Lower leg skin (tissue), 4 donors: ENCODE results near the gene MAL. TPM values are rescaled to one million over a fixed set of nuclear protein-coding genes. Genes with fewer than 3 reads are reported as not detected.

ENCODE experiments used
- DNase-seq, 2 donors: peaks; one replicate each; pipeline ENCODE4 v3.0.0-alpha.2; 2019; ENCODE audit warnings: low spot score in 2 of 2
- H3K4me3 ChIP-seq: fragments of 200-600 bp; sonication (generic); 2 replicates; pipeline ENCODE4 v1.5.1; 2017; ENCODE audit warnings: mild to moderate bottlenecking, low read depth; ENCODE audit not compliant: poor library complexity, severe bottlenecking
- CTCF ChIP-seq, 3 donors: fragments of 450-650 bp; IDR thresholded peaks; one replicate each; pipeline ENCODE4 v1.5.1; 2016; ENCODE audit warnings: antibody characterized with exemption in 3 of 3, mild to moderate bottlenecking in 3 of 3, moderate library complexity in 2 of 3
- POLR2A ChIP-seq, 2 donors: fragments of 450-650 bp; IDR thresholded peaks; one replicate each; pipeline ENCODE4 v1.6.1; 2016 to 2017; ENCODE audit warnings: antibody characterized with exemption in 2 of 2, mild to moderate bottlenecking in 1 of 2, moderate library complexity in 1 of 2
- WGBS, 2 donors: methylation state at CpG; one replicate each; pipeline ENCODE4 v1.1.5; 2018; 5-methylcytosine and 5-hydroxymethylcytosine counted together
- intact Hi-C: fragments of 100-400 bp; cut with DNase I; formaldehyde crosslinking; loops from one replicate; pipeline ENCODE4 v1.15.0; 2023; ENCODE audit warnings: low total_unique reads
- total RNA-seq, 4 donors: library from RNA; depleted of rRNA; stranded (reverse); fragments of >200 nt; gene quantifications; one replicate each; pipeline ENCODE4 v1.1.0, GENCODE V29; 2016

Gene MAL
- total RNA-seq, 4 donors from 2014 or later = 5.7 to 24.8 (median 9.4) TPM

GRCh38 chr2:95010126-95010525, 15.4 kb upstream of the MAL start:
- WGBS, 2 donors = 54 to 66% methylated on average over 10 of the region's 10 CpGs

GRCh38 chr2:95010718-95011117, 14.8 kb upstream of the MAL start:
- 88 to 97% methylated on average over 9 of the region's 9 CpGs for WGBS, 2 donors
- intact Hi-C loops = no loop called here
- no peak for DNase-seq
- TF ChIP-seq POLR2A (IDR thresholded peaks at IDR 0.05) = no peak
- no peak for TF ChIP-seq CTCF (IDR thresholded peaks at IDR 0.05)
- no peak overlapping the region for H3K4me3 ChIP-seq

More at GRCh38 chr2:95010126-95010525, 15.4 kb upstream of the MAL start:
- no peak for TF ChIP-seq POLR2A (IDR thresholded peaks at IDR 0.05)
- TF ChIP-seq CTCF (IDR thresholded peaks at IDR 0.05) = no peak
- H3K4me3 ChIP-seq = no peak overlapping the region
- intact Hi-C loops = no loop called here
- DNase-seq = no peak

- H3K4me3 ChIP-seq = no peak overlapping the region
- intact Hi-C loops = no loop called here
- no peak for DNase-seq
- 76 to 82% methylated on average over 10 of the region's 10 CpGs for WGBS, 2 donors
- no peak for TF ChIP-seq CTCF (IDR thresholded peaks at IDR 0.05)
- TF ChIP-seq POLR2A (IDR thresholded peaks at IDR 0.05) = no peak
Observed at GRCh38 chr2:95012881-95013550, 12.5 kb upstream of the MAL start.

GRCh38 chr2:95013726-95014125, 11.8 kb upstream of the MAL start:
- no peak overlapping the region for H3K4me3 ChIP-seq
- no peak for DNase-seq
- TF ChIP-seq POLR2A (IDR thresholded peaks at IDR 0.05) (no peak), CTCF (IDR thresholded peaks at IDR 0.05) (no peak)
- intact Hi-C loops = no loop called here
- WGBS, 2 donors = 69 to 87% methylated on average over 6 of the region's 6 CpGs

- H3K4me3 ChIP-seq = no peak overlapping the region
- WGBS, 2 donors = 67 to 83% methylated on average over 10 of the region's 10 CpGs
- DNase-seq = no peak
- intact Hi-C loops = no loop called here
- TF ChIP-seq CTCF (IDR thresholded peaks at IDR 0.05) (no peak), POLR2A (IDR thresholded peaks at IDR 0.05) (no peak)
Observed at GRCh38 chr2:95014126-95014708, 11.3 kb upstream of the MAL start.
